Retinal pigment epithelial cell (primary cell): ENCODE data around the gene GLYATL3.

Experiments used
- DNase-seq: peaks from one replicate; pipeline ENCODE4 v3.0.0-alpha.2; 2010; ENCODE audit warnings: low read depth
- H3K4me3 ChIP-seq: 2 replicates; pipeline ENCODE4 v1.5.1; 2011; ENCODE audit warnings: mild to moderate bottlenecking, low read length, control low read depth, moderate library complexity
- TF ChIP-seq, protein P1 (sequence below): conservative IDR thresholded peaks from 2 replicates; pipeline ENCODE4 v1.5.1; 2011; ENCODE audit warnings: low read depth, low read length, control low read depth, inconsistent platforms

The GLYATL3 gene

DNA sequence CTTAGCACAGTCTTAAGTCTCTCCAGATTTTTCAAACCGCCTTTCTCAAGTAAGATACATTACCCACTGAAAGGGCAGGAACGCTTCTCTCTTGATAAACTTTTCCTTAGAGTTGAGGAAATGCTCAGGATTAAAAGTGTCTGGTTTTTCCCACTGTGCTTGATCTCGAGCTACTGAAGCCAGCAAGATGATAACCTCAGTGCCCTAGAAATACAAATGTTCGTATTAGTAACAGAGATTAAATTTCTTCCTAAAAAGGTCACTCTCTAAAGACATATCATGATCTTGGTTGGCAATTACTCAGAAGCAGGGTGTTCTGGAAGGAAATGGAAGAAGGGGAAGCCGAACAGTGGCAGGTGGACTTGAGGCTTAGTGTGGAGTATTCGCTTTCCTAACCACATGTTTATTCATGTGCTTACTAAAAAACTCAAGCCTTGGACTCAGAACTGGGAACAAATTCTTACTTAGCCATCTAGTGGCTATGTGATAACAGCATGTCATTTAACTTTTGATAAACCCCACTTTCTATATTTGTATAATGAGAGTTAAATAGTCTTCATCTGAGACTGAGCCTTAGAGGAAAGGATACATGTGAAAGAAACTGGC lies 70.9 kb downstream of the GLYATL3 start:
- no peak for DNase-seq
- no peak overlapping the region for H3K4me3 ChIP-seq
- TF ChIP-seq, protein P1, sequence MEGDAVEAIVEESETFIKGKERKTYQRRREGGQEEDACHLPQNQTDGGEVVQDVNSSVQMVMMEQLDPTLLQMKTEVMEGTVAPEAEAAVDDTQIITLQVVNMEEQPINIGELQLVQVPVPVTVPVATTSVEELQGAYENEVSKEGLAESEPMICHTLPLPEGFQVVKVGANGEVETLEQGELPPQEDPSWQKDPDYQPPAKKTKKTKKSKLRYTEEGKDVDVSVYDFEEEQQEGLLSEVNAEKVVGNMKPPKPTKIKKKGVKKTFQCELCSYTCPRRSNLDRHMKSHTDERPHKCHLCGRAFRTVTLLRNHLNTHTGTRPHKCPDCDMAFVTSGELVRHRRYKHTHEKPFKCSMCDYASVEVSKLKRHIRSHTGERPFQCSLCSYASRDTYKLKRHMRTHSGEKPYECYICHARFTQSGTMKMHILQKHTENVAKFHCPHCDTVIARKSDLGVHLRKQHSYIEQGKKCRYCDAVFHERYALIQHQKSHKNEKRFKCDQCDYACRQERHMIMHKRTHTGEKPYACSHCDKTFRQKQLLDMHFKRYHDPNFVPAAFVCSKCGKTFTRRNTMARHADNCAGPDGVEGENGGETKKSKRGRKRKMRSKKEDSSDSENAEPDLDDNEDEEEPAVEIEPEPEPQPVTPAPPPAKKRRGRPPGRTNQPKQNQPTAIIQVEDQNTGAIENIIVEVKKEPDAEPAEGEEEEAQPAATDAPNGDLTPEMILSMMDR: peak; percentile 36

DNA sequence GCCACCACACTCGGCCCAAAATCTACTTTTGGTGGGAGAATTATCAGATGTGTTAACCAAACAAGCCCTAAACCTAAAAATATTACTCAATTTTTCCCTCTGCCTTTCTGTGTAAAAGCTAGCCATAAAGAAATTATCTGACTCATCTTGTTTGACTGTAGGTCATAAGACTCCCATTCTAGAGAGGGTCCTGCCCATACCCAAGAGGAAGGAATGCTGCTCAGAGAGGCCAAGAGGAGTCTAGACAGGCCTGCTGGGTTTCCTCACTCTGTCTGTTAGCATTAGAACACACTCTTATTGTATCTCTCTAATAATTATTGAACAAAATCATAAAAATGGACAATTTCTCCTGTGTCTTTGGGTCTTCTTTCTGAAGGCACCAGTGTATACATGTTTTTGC lies 76.9 kb downstream of the GLYATL3 start:
- no peak overlapping the region for H3K4me3 ChIP-seq
- TF ChIP-seq, protein P1: no peak

More for the DNA sequence above, 76.9 kb downstream of the GLYATL3 start:
- no peak for DNase-seq
